Measurements from ENCODE around the gene SCN2A. TPM values are rescaled to one million over a fixed set of nuclear protein-coding genes. Genes with fewer than 3 reads are reported as not detected.
"Not testable (repeated sequence)": the region's sequence is repeated elsewhere in the genome, so short reads cannot be mapped to it uniquely, and the experiment has no call there.

The SCN2A gene
- total RNA-seq, 1 experiment from 2014 or later: not detected

DNA sequence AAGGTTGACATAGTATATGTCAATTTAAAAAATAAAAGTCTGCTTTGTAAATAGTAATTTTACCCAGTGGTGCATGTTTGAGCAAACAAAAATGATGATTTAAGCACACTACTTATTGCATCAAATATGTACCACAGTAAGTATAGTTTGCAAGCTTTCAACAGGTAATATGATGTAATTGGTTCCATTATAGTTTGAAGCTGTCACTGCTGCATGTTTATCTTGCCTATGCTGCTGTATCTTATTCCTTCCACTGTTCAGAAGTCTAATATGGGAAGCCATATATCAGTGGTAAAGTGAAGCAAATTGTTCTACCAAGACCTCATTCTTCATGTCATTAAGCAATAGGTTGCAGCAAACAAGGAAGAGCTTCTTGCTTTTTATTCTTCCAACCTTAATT, 151.7 kb downstream of the SCN2A start:
- H3K9me3 ChIP-seq: no peaks in the 10 kb centered on the region
- H3K4me3 Mint-ChIP-seq (ENCODE audit: unreplicated experiment): no peak overlapping the region
- no peak overlapping the region for H3K4me3 ChIP-seq (ENCODE audit: low read depth, low read length)
- H3K4me1 ChIP-seq: no peaks in the 10 kb centered on the region
- H3K9me3 Mint-ChIP-seq (ENCODE audit: unreplicated experiment): no peaks in the 10 kb centered on the region
- ChIA-PET POLR2A (no interaction called here), CTCF (no interaction called here)
- intact Hi-C loops (cut with micrococcal nuclease; ENCODE audit: unreplicated experiment): loop anchor here (10.0 kb wide), 1 partner anchor 156 kb away; the partner anchor contains the start of gene SCN2A
- BruUV-seq (replicated peaks): no TSS peak
- TF ChIP-seq, protein P1, sequence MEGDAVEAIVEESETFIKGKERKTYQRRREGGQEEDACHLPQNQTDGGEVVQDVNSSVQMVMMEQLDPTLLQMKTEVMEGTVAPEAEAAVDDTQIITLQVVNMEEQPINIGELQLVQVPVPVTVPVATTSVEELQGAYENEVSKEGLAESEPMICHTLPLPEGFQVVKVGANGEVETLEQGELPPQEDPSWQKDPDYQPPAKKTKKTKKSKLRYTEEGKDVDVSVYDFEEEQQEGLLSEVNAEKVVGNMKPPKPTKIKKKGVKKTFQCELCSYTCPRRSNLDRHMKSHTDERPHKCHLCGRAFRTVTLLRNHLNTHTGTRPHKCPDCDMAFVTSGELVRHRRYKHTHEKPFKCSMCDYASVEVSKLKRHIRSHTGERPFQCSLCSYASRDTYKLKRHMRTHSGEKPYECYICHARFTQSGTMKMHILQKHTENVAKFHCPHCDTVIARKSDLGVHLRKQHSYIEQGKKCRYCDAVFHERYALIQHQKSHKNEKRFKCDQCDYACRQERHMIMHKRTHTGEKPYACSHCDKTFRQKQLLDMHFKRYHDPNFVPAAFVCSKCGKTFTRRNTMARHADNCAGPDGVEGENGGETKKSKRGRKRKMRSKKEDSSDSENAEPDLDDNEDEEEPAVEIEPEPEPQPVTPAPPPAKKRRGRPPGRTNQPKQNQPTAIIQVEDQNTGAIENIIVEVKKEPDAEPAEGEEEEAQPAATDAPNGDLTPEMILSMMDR (IDR thresholded peaks at IDR 0.05; ENCODE audit: insufficient read depth in 1 of 2, low read depth in 1 of 2, low read length in 1 of 2, severe bottlenecking in 1 of 2, unreplicated experiment in 1 of 2): no peak
- no peaks in the 10 kb centered on the region for H3K36me3 ChIP-seq (ENCODE audit: control insufficient read depth, insufficient read depth, low read length)
- no peaks in the 10 kb centered on the region for H3K4me1 Mint-ChIP-seq (ENCODE audit: low read depth, unreplicated experiment)
- H3K27ac Mint-ChIP-seq (ENCODE audit: unreplicated experiment): no peak overlapping the region
- peaks cover 11% of the 10 kb centered on the region for H3K27me3 Mint-ChIP-seq (ENCODE audit: insufficient read depth, unreplicated experiment)
- H3K27me3 ChIP-seq (replicated peaks; ENCODE audit: control insufficient read depth, insufficient read depth, low read length): no peaks in the 10 kb centered on the region
- DNase-seq: no peak
- no peaks in the 10 kb centered on the region for H3K36me3 Mint-ChIP-seq (ENCODE audit: insufficient read depth, unreplicated experiment)

DNA sequence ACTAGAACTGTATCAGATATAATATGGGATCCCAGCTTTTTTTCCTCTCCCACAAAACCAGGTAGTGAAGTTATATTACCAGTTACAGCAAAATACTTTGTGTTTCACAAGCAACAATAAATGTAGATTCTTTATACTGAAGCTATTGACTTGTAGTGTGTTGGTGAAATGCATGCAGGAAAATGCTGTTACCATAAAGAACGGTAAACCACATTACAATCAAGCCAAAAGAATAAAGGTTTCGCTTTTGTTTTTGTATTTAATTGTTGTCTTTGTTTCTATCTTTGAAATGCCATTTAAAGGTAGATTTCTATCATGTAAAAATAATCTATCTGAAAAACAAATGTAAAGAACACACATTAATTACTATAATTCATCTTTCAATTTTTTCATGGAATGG, 152.6 kb downstream of the SCN2A start:
- no peak for DNase-seq
- H3K4me3 ChIP-seq (ENCODE audit: low read depth, low read length): no peak overlapping the region
- H3K36me3 ChIP-seq (ENCODE audit: control insufficient read depth, insufficient read depth, low read length): no peaks in the 10 kb centered on the region
- BruUV-seq (replicated peaks): no TSS peak
- H3K4me3 Mint-ChIP-seq (ENCODE audit: unreplicated experiment): no peak overlapping the region
- no peaks in the 10 kb centered on the region for H3K4me1 Mint-ChIP-seq (ENCODE audit: low read depth, unreplicated experiment)
- H3K27me3 Mint-ChIP-seq (ENCODE audit: insufficient read depth, unreplicated experiment): peaks cover 14% of the 10 kb centered on the region
- no peaks in the 10 kb centered on the region for H3K9me3 ChIP-seq
- intact Hi-C loops (cut with micrococcal nuclease; ENCODE audit: unreplicated experiment): loop anchor here (10.0 kb wide), 1 partner anchor 157 kb away; the partner anchor contains the start of gene SCN2A
- ChIA-PET CTCF (no interaction called here), POLR2A (no interaction called here)
- H3K4me1 ChIP-seq: no peaks in the 10 kb centered on the region
- no peaks in the 10 kb centered on the region for H3K9me3 Mint-ChIP-seq (ENCODE audit: unreplicated experiment)
- no peak overlapping the region for H3K27ac Mint-ChIP-seq (ENCODE audit: unreplicated experiment)
- no peaks in the 10 kb centered on the region for H3K27me3 ChIP-seq (replicated peaks; ENCODE audit: control insufficient read depth, insufficient read depth, low read length)
- no peaks in the 10 kb centered on the region for H3K36me3 Mint-ChIP-seq (ENCODE audit: insufficient read depth, unreplicated experiment)
- TF ChIP-seq, protein P1 (IDR thresholded peaks at IDR 0.05; ENCODE audit: insufficient read depth in 1 of 2, low read depth in 1 of 2, low read length in 1 of 2, severe bottlenecking in 1 of 2, unreplicated experiment in 1 of 2): no peak

DNA sequence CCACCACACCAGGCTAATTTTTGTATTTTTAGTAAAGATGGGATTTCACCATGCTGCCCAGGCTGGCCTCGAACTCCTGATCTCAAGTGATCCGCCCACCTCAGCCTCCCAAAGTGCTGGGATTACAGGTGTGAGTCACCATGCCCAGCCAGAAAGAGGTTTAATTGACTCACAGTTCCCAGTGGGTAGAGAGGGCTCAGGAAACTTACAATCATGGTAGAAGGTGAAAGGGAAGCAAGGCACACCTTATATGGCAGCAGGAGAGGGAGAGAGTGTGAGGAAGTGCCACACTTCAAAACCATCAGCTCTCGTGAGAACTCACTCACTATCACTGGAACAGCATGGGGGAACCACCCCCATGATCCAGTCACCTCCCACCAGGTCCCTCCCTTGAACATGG, 159.4 kb downstream of the SCN2A start:
- DNase-seq; H3K4me3 Mint-ChIP-seq (ENCODE audit: unreplicated experiment); H3K4me1 ChIP-seq; H3K36me3 ChIP-seq (ENCODE audit: control insufficient read depth, insufficient read depth, low read length); H3K36me3 Mint-ChIP-seq (ENCODE audit: insufficient read depth, unreplicated experiment); H3K4me1 Mint-ChIP-seq (ENCODE audit: low read depth, unreplicated experiment); H3K27ac Mint-ChIP-seq (ENCODE audit: unreplicated experiment); H3K9me3 Mint-ChIP-seq (ENCODE audit: unreplicated experiment); H3K9me3 ChIP-seq; H3K27me3 ChIP-seq (replicated peaks; ENCODE audit: control insufficient read depth, insufficient read depth, low read length); CTCF ChIA-PET; H3K27me3 Mint-ChIP-seq (ENCODE audit: insufficient read depth, unreplicated experiment); BruUV-seq (replicated peaks); POLR2A ChIA-PET; H3K4me3 ChIP-seq (ENCODE audit: low read depth, low read length): not testable (repeated sequence)
- intact Hi-C loops (cut with micrococcal nuclease; ENCODE audit: unreplicated experiment): loop anchor here (10.0 kb wide), 1 partner anchor 164 kb away; the partner anchor contains the start of gene SCN2A

All from Caco-2 (cell line).